Stimulated activated CD8-positive, alpha-beta memory T cell treated with anti-CD3 and anti-CD28 coated beads, Interleukin-15, amount 100 ng/mL, for 1 hour (primary cell): ENCODE results near the gene DIAPH1.

Experiments used
- DNase-seq: peaks from one replicate; pipeline ENCODE4 v3.0.0-alpha.2; 2020; ENCODE audit warnings: low read depth

The DIAPH1 gene

GRCh38 chr5:141506381-141507155 is 112.2 kb downstream of the DIAPH1 start:
- DNase-seq: no peak

DNA sequence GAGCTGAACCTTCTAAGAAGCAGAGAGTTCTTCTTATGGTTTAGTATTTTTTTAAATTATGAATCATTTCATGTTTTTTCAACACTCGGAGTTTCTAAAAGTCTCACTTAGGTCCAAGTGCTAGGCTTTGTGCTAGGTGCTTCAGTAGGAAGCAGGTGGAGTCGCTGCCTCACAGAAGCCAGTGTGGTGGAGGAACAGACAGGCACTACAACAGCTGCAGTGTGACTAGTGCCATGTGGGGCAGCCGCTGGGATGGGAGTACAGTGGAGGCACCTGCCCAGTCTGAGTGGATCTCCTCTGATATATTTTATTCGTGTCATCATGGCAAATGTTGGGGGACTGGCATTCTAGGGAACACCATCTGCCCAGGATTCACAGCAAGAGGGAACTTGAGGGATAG is 114.6 kb downstream of the DIAPH1 start:
- DNase-seq: no peak

- no peak for DNase-seq
These were observed 115.1 kb downstream of the DIAPH1 start for GRCh38 chr5:141503681-141504080.

GRCh38 chr5:141501761-141502160 is 117.0 kb downstream of the DIAPH1 start:
- no peak for DNase-seq

GRCh38 chr5:141496038-141496437 is 122.8 kb downstream of the DIAPH1 start:
- DNase-seq: no peak

DNA sequence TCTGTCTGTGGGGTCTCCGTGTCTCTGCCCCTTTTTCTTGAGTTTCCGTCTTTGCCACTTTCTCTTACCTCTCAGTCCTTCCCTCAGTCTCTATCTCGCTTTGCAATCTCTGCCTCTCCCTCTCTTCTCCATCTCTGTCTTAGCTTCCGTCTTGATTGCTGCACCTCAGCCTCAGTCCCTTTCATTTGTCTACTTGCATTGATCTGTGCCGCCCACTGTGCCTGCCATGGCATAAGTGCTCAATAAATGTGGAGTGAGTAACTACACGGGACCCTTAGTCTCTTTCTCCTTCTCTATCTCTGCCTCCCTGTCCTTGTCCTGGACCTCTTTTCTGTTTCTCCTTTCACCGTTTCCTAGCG is 123.4 kb downstream of the DIAPH1 start:
- no peak for DNase-seq

- no peak for DNase-seq
These were observed 123.9 kb downstream of the DIAPH1 start for GRCh38 chr5:141494761-141495452.

GRCh38 chr5:141493500-141494422 is 125.0 kb downstream of the DIAPH1 start:
- no peak for DNase-seq

DNA sequence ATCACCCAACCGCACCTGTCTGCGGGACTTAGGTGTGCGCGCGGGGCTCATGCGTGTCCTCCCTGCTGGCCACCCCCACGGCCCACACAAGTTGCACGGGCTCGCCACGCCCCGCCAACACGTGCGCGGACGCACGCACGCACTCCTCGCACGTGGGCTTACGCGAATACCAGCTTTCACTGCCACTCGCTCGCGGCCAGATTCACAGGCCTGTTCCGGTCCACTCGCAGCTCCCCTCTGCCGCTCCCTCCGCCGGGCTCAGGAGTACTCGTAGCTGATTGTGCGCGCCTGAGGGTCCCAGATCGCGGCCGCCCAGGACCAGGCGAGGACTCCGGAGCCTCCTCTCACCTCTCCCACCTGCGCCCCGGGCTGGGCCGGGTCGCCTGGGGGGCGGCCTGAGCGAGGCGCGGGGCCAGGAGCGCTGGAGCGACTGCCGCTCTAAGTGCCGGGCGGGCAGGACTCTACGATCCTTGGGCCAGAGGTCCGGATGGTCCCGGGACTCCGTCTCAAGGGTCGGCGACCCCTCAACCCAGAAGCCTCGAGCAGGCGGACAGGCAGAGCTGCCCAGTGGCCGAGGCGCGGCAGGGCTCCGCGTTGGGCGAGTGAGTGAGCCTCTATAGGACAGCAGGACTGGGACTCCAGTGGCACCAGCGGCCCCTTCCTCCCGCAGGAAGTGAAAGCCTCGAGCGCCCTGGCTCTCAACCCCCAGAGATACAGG is 126.5 kb downstream of the DIAPH1 start:
- DNase-seq: no peak

DNA sequence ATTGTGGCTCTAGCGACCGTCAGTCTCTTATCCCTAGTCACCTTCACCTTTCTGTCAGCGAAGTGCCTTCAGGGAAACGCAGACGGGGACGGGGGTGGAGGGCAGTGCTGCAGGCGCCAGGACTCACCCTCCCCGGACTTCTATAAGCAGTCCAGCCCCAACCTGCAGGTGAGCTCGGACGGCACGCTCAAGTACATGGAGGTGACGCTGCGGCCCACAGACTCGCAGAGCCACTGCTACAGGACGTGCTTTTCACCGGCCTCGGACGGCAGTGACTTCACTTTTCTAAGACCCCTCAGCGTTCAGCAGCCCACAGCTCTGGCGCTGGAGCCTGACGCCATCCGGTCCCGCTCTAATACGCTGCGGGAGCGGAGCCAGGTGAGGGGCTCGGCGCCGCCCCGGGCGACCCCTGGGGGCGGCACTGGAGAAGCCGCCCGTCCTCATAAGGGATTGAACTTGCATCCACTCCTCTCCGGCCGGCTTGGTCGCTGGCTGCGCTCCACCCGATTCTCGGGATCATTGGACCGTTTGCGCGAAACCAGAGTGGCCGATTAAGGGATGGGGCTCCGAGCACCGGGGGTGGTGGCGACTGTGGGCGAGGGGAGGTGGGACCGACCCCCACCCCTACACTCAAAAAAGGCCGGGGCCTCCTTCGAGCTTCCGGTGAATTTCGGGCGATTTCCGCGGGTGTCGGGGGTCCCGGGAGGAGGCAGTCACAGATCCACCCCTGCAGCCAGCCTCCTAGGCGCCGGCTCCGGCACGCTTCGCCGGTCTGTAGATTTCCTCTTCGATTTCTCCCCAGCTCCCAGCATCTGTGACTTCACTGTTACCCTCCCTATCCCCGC is 127.3 kb downstream of the DIAPH1 start:
- no peak for DNase-seq

DNA sequence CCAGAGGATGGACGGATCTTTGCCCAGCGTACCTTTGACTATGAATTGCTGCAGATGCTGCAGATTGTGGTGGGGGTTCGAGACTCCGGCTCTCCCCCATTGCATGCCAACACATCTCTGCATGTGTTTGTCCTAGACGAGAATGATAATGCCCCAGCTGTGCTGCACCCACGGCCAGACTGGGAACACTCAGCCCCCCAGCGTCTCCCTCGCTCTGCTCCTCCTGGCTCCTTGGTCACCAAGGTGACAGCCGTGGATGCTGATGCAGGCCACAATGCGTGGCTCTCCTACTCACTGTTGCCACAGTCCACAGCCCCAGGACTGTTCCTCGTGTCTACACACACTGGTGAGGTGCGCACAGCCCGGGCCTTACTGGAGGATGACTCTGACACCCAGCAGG is 128.0 kb downstream of the DIAPH1 start:
- DNase-seq: no peak

DNA sequence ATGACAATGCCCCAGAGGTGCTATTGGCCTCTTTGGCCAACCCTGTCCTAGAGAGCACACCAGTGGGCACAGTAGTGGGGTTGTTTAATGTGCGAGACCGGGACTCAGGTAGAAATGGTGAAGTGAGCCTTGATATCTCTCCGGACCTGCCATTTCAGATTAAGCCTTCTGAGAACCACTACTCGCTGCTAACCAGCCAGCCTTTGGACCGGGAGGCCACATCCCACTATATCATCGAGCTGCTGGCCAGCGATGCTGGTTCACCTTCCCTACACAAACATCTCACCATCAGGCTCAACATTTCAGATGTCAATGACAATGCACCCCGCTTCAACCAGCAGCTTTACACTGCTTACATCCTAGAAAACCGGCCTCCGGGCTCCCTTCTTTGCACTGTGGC is 128.5 kb downstream of the DIAPH1 start:
- DNase-seq: no peak

GRCh38 chr5:141489841-141490240 is 129.0 kb downstream of the DIAPH1 start:
- DNase-seq: no peak

- DNase-seq: no peak
These were observed 129.9 kb downstream of the DIAPH1 start, which contains the start of gene PCDHGC5 for GRCh38 chr5:141488591-141489561. Gene PCDHGC5, plus strand, starts transcription at chr5:141489081. Its CDS starts 160 bp downstream, at chr5:141489241.

GRCh38 chr5:141487131-141487530 is 131.7 kb downstream of the DIAPH1 start:
- DNase-seq: no peak

GRCh38 chr5:141486091-141486490 is 132.7 kb downstream of the DIAPH1 start:
- DNase-seq: no peak

GRCh38 chr5:141485321-141486055 is 133.3 kb downstream of the DIAPH1 start:
- no peak for DNase-seq

DNA sequence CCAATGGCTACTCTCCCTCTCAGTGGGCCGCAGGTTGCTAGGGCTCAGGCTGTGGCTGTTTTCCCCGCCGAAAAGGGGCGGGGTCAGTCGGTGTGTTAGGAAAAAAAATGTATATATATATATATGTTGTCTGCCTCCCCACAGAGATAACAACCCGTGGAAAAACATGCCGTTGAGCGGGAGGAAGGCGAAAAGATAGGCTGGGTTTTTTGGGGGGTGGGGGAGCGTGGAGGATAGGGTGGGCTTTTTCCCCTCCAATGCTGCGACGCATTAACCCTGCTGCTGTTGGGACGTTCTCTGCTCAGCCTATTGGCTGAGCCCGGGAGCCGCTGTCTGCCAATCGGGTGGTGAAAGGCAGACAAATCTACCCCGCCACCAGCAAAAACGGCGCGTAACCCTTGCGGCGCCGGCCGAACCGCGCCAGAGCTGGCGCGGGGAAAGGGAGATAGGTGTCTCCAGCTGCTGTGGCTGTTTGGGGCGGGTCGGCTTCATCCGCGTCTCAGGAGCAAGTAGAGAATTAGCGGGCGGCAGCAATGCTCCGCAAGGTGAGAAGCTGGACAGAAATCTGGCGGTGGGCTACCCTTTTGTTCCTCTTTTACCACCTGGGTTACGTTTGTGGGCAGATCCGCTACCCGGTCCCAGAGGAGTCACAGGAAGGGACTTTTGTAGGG is 134.0 kb downstream of the DIAPH1 start, which contains the start of gene PCDHGC4:
TSS of gene PCDHGC4 (plus strand) at position 390 of the 671 bp plus-strand sequence. CDS start at position 534, 144 bp downstream.
- DNase-seq: no peak
